HEK293 (cell line): ENCODE measurements around the gene PSMF1.

ENCODE experiments used
- CTCF ChIP-seq: fragments of 450-650 bp; formaldehyde crosslinking; IDR thresholded peaks from 2 replicates; pipeline ENCODE4 v1.5.1; 2016; ENCODE audit warnings: missing biosample characterization, missing genetic modification characterization
- ZBTB20 ChIP-seq: fragments of 450-650 bp; formaldehyde crosslinking; IDR thresholded peaks from 2 replicates; pipeline ENCODE4 v1.5.1; 2016; ENCODE audit warnings: missing biosample characterization, missing genetic modification characterization

GRCh38 chr20:1205802-1206201, 87.4 kb downstream of the PSMF1 start:
- no peak for TF ChIP-seq CTCF (tag by site-specific recombination)
- TF ChIP-seq ZBTB20 (tag by site-specific recombination), result no peak
